ENCODE data around the gene ANKRD24.

GRCh38 chr19:4208385-4209094 is 26.1 kb downstream of the ANKRD24 start:
- TF ChIP-seq CTCF (IDR thresholded peaks at IDR 0.05; ENCODE audit: low read depth, low read length, poor library complexity, severe bottlenecking) (peak; percentile 45), EZH2phosphoT487 (IDR thresholded peaks at IDR 0.05; ENCODE audit: borderline replicate concordance, low read length) (no peak)

Measured in DOHH2 (cell line).